ENCODE data around the gene ANG. TPM values are rescaled to one million over a fixed set of nuclear protein-coding genes. Genes with fewer than 3 reads are reported as not detected.

The ANG gene
- total and polyA plus RNA-seq, 3 donors from 2014 or later = 27.7 to 42.7 (median 28.9) TPM

- WGBS, 2 donors = 47% methylated on average over 24 to 28 of the region's 28 CpGs
- no peaks in the 10 kb centered on the region for H3K9me3 ChIP-seq
- no peak overlapping the region for H3K4me3 ChIP-seq
- no peak overlapping the region for H3K27ac ChIP-seq
- H3K4me1 ChIP-seq = no peaks in the 10 kb centered on the region
- H3K36me3 ChIP-seq (ENCODE audit: low read depth, missing control alignments) = no peaks in the 10 kb centered on the region
- intact Hi-C loops (cut with DNase I; ENCODE audit: low total_unique reads) = no loop called here
- no peaks in the 10 kb centered on the region for H3K27me3 ChIP-seq
- DNase-seq = no peak
- no peak for TF ChIP-seq POLR2A (IDR thresholded peaks at IDR 0.05)
- TF ChIP-seq CTCF (IDR thresholded peaks at IDR 0.05) = no peak
These were observed 31.1 kb upstream of the ANG start for GRCh38 chr14:20657216-20658211.

- H3K4me3 ChIP-seq = no peak overlapping the region
- no peak for TF ChIP-seq POLR2A (IDR thresholded peaks at IDR 0.05)
- TF ChIP-seq CTCF (IDR thresholded peaks at IDR 0.05) = no peak
- WGBS, 2 donors = 72 to 100% methylated on average over 2 to 3 of the region's 3 CpGs
These were observed 30.3 kb upstream of the ANG start for GRCh38 chr14:20658246-20658645.

GRCh38 chr14:20659336-20659735 is 29.2 kb upstream of the ANG start:
- WGBS, 2 donors = 80 to 82% methylated on average over 6 of the region's 6 CpGs
- H3K9me3 ChIP-seq = no peaks in the 10 kb centered on the region
- intact Hi-C loops (cut with DNase I; ENCODE audit: low total_unique reads) = no loop called here
- H3K4me3 ChIP-seq = no peak overlapping the region
- H3K36me3 ChIP-seq (ENCODE audit: low read depth, missing control alignments) = no peaks in the 10 kb centered on the region
- no peak for DNase-seq
- no peak for TF ChIP-seq CTCF (IDR thresholded peaks at IDR 0.05)
- H3K27ac ChIP-seq = no peak overlapping the region
- no peaks in the 10 kb centered on the region for H3K4me1 ChIP-seq
- H3K27me3 ChIP-seq = no peaks in the 10 kb centered on the region

More at GRCh38 chr14:20658246-20658645, 30.3 kb upstream of the ANG start:
- Histone ChIP-seq H3K4me1 (no peaks in the 10 kb centered on the region), H3K27ac (no peak overlapping the region), H3K36me3 (ENCODE audit: low read depth, missing control alignments) (no peaks in the 10 kb centered on the region), H3K27me3 (no peaks in the 10 kb centered on the region), H3K9me3 (no peaks in the 10 kb centered on the region)
- intact Hi-C loops (cut with DNase I; ENCODE audit: low total_unique reads) = no loop called here
- DNase-seq = no peak

GRCh38 chr14:20659813-20660395 is 28.7 kb upstream of the ANG start:
- Histone ChIP-seq H3K27me3 (no peaks in the 10 kb centered on the region), H3K27ac (no peak overlapping the region), H3K9me3 (no peaks in the 10 kb centered on the region), H3K4me3 (no peak overlapping the region), H3K4me1 (no peaks in the 10 kb centered on the region), H3K36me3 (ENCODE audit: low read depth, missing control alignments) (no peaks in the 10 kb centered on the region)
- 47 to 70% methylated on average over 26 of the region's 26 CpGs for WGBS, 2 donors
- no peak for TF ChIP-seq CTCF (IDR thresholded peaks at IDR 0.05)
- no peak for TF ChIP-seq POLR2A (IDR thresholded peaks at IDR 0.05)
- intact Hi-C loops (cut with DNase I; ENCODE audit: low total_unique reads) = no loop called here
- no peak for DNase-seq
